OCI-LY3 (cell line): ENCODE data around the gene ZNF599.

ENCODE experiments used
- H2AFZ ChIP-seq: fragments of 200-600, 300-600 bp; shearing (Covaris generic); 2 replicates; pipeline ENCODE4 v1.6.0; 2014; ENCODE audit warnings: antibody characterized with exemption, low read depth, low read length
- H3K27ac ChIP-seq: fragments of 200-600, 300-600 bp; sonication (generic); 2 replicates; pipeline ENCODE4 v1.5.1; 2014; ENCODE audit warnings: mild to moderate bottlenecking, low read length, moderate library complexity, mixed read lengths
- H3K27me3 ChIP-seq: fragments of 200-600, 300-600 bp; sonication (generic); 2 replicates; pipeline ENCODE4 v1.6.1; 2014; ENCODE audit warnings: low read depth, low read length, mixed read lengths
- H3K36me3 ChIP-seq: fragments of 200-600, 300-600 bp; sonication (generic); replicated peaks from 2 replicates; pipeline ENCODE3; 2014; ENCODE audit warnings: low read depth, low read length, mixed read lengths
- H3K4me1 ChIP-seq: fragments of 300-600, 200-600 bp; sonication (generic); 2 replicates; pipeline ENCODE4 v1.6.1; 2014; ENCODE audit warnings: low read length, mixed read lengths
- H3K4me2 ChIP-seq: fragments of 200-600, 300-600 bp; sonication (generic); 2 replicates; pipeline ENCODE4 v1.6.1; 2014; ENCODE audit warnings: low read length, mixed read lengths
- H3K4me3 ChIP-seq: fragments of 300-600, 200-600 bp; sonication (generic); 2 replicates; pipeline ENCODE4 v1.5.1; 2014; ENCODE audit warnings: antibody characterized with exemption, mild to moderate bottlenecking, low read length, moderate library complexity
- H3K79me2 ChIP-seq: fragments of 300-600, 200-600 bp; shearing (Covaris generic); 2 replicates; pipeline ENCODE4 v1.6.1; 2014; ENCODE audit warnings: mild to moderate bottlenecking, low read length, mixed read lengths
- H3K9ac ChIP-seq: fragments of 300-600, 200-600 bp; shearing (Covaris generic); 2 replicates; pipeline ENCODE4 v1.6.0; 2014; ENCODE audit warnings: mild to moderate bottlenecking, low read length, moderate library complexity
- H3K9me3 ChIP-seq: fragments of 200-600, 300-600 bp; shearing (Covaris generic); 2 replicates; pipeline ENCODE4 v1.6.1; 2014; ENCODE audit warnings: low read length, mixed read lengths; ENCODE audit not compliant: insufficient read depth
- H4K20me1 ChIP-seq: fragments of 200-600, 300-600 bp; sonication (generic); 2 replicates; pipeline ENCODE4 v1.6.1; 2016; ENCODE audit warnings: low read length, mixed read lengths; ENCODE audit not compliant: insufficient read depth
- EZH2phosphoT487 ChIP-seq: fragments of 200-600 bp; shearing (Covaris generic); IDR thresholded peaks from 2 replicates; pipeline ENCODE4 v1.6.1; 2018; ENCODE audit warnings: antibody characterized with exemption, mixed run types, low read depth
- TF ChIP-seq, protein P1 (sequence below): fragments of 200-600, 300-600 bp; sonication (generic); IDR thresholded peaks from 2 replicates; pipeline ENCODE4 v1.5.1; 2014; ENCODE audit warnings: antibody characterized with exemption, low read length, low read depth

The ZNF599 gene

GRCh38 chr19:34779652-34780051 lies 6.6 kb upstream of the ZNF599 start:
- Histone ChIP-seq H3K4me2 (no peak overlapping the region), H3K9me3 (no peaks in the 10 kb centered on the region), H4K20me1 (no peaks in the 10 kb centered on the region), H3K79me2 (no peaks in the 10 kb centered on the region), H3K4me1 (no peaks in the 10 kb centered on the region), H3K9ac (no peak overlapping the region), H3K4me3 (no peak overlapping the region), H2AFZ (no peak overlapping the region), H3K27me3 (no peaks in the 10 kb centered on the region), H3K27ac (no peak overlapping the region), H3K36me3 (no peaks in the 10 kb centered on the region)
- TF ChIP-seq, protein P1, sequence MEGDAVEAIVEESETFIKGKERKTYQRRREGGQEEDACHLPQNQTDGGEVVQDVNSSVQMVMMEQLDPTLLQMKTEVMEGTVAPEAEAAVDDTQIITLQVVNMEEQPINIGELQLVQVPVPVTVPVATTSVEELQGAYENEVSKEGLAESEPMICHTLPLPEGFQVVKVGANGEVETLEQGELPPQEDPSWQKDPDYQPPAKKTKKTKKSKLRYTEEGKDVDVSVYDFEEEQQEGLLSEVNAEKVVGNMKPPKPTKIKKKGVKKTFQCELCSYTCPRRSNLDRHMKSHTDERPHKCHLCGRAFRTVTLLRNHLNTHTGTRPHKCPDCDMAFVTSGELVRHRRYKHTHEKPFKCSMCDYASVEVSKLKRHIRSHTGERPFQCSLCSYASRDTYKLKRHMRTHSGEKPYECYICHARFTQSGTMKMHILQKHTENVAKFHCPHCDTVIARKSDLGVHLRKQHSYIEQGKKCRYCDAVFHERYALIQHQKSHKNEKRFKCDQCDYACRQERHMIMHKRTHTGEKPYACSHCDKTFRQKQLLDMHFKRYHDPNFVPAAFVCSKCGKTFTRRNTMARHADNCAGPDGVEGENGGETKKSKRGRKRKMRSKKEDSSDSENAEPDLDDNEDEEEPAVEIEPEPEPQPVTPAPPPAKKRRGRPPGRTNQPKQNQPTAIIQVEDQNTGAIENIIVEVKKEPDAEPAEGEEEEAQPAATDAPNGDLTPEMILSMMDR, result no peak
- TF ChIP-seq EZH2phosphoT487, result no peak

- no peaks in the 10 kb centered on the region for H3K27me3 ChIP-seq
- no peak overlapping the region for H3K27ac ChIP-seq
- no peak overlapping the region for H3K9ac ChIP-seq
- no peaks in the 10 kb centered on the region for H3K4me1 ChIP-seq
- no peak overlapping the region for H2AFZ ChIP-seq
- H3K36me3 ChIP-seq, result no peaks in the 10 kb centered on the region
- H3K9me3 ChIP-seq, result no peaks in the 10 kb centered on the region
- no peak overlapping the region for H3K4me3 ChIP-seq
- H3K4me2 ChIP-seq, result no peak overlapping the region
- TF ChIP-seq, protein P1, result no peak
- TF ChIP-seq EZH2phosphoT487, result no peak
- no peaks in the 10 kb centered on the region for H4K20me1 ChIP-seq
- no peaks in the 10 kb centered on the region for H3K79me2 ChIP-seq
Observed at GRCh38 chr19:34778342-34778741, 5.3 kb upstream of the ZNF599 start.

- Histone ChIP-seq H3K27ac (no peak overlapping the region), H3K4me3 (no peak overlapping the region), H2AFZ (no peak overlapping the region), H3K27me3 (no peaks in the 10 kb centered on the region), H4K20me1 (no peaks in the 10 kb centered on the region), H3K9ac (no peak overlapping the region), H3K4me1 (no peaks in the 10 kb centered on the region), H3K4me2 (no peak overlapping the region), H3K79me2 (no peaks in the 10 kb centered on the region), H3K9me3 (no peaks in the 10 kb centered on the region), H3K36me3 (no peaks in the 10 kb centered on the region)
- TF ChIP-seq, protein P1, result no peak
Observed at GRCh38 chr19:34774857-34775256, 1.8 kb upstream of the ZNF599 start.

DNA sequence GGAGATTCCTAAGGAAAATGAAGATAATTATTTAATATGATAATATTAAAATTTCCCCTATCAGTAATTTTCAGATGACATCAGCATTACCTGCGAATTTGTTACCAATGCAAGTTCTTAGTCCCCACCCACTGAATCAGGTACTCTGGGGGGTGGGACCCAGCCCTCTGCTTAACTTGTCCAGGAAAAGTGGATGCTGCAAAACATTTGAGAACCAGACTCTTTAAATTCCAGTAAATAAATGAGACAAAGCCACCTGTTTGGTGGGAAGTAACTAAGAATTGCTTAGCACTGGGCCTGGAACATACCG lies 495 bp upstream of the ZNF599 start:
- H3K27me3 ChIP-seq, result no peaks in the 10 kb centered on the region
- H3K36me3 ChIP-seq, result no peaks in the 10 kb centered on the region
- H3K79me2 ChIP-seq, result no peaks in the 10 kb centered on the region
- H3K4me3 ChIP-seq, result no peak overlapping the region
- no peak overlapping the region for H3K4me2 ChIP-seq
- no peak overlapping the region for H3K27ac ChIP-seq
- H2AFZ ChIP-seq, result no peak overlapping the region
- no peaks in the 10 kb centered on the region for H3K9me3 ChIP-seq
- no peak overlapping the region for H3K9ac ChIP-seq
- H3K4me1 ChIP-seq, result no peaks in the 10 kb centered on the region
- TF ChIP-seq, protein P1, result no peak
- TF ChIP-seq EZH2phosphoT487, result no peak
- no peaks in the 10 kb centered on the region for H4K20me1 ChIP-seq
